HL-60 (cell line): ENCODE measurements around the gene IL17A.

Experiments used
- DNase-seq, 2 experiments: peaks; one replicate each; pipeline ENCODE4 v3.0.0-alpha.2; 2010 to 2020; ENCODE audit warnings: low read depth in 1 of 2, low spot score in 1 of 2
- H3K27ac ChIP-seq: fragments of 250-450 bp; sonication (Bioruptor Pico); replicated peaks from 2 replicates; pipeline ENCODE4 v1.5.1; 2020; ENCODE audit warnings: mild to moderate bottlenecking, moderate library complexity
- H3K27me3 ChIP-seq: fragments of 250-450 bp; sonication (Bioruptor Pico); 2 replicates; pipeline ENCODE4 v1.5.1; 2021; ENCODE audit warnings: mild to moderate bottlenecking, moderate library complexity; ENCODE audit not compliant: insufficient read depth, poor library complexity, severe bottlenecking
- H3K4me3 ChIP-seq: replicated peaks from 2 replicates; pipeline ENCODE4 v1.5.1; 2011; ENCODE audit warnings: mild to moderate bottlenecking, control low read depth, low read length; ENCODE audit not compliant: insufficient read depth
- GABPA ChIP-seq: IDR thresholded peaks from 2 replicates; pipeline ENCODE4 v1.6.1; 2012; ENCODE audit warnings: low read depth
- POLR2AphosphoS5 ChIP-seq: IDR thresholded peaks from 2 replicates; pipeline ENCODE4 v1.6.1; 2012; ENCODE audit warnings: low read depth
- SPI1 ChIP-seq: IDR thresholded peaks from 2 replicates; pipeline ENCODE4 v1.6.1; 2012; ENCODE audit warnings: low read depth, mild to moderate bottlenecking, borderline replicate concordance
- TF ChIP-seq, protein P1 (sequence below): IDR thresholded peaks from one replicate; pipeline ENCODE4 v1.5.1; 2011; ENCODE audit warnings: low read length, control low read depth, inconsistent platforms; ENCODE audit not compliant: insufficient read depth
- TF ChIP-seq, protein P2 (sequence below): IDR thresholded peaks from 2 replicates; pipeline ENCODE4 v1.6.1; 2012; ENCODE audit warnings: low read depth; ENCODE audit not compliant: insufficient replicate concordance

Gene IL17A

DNA sequence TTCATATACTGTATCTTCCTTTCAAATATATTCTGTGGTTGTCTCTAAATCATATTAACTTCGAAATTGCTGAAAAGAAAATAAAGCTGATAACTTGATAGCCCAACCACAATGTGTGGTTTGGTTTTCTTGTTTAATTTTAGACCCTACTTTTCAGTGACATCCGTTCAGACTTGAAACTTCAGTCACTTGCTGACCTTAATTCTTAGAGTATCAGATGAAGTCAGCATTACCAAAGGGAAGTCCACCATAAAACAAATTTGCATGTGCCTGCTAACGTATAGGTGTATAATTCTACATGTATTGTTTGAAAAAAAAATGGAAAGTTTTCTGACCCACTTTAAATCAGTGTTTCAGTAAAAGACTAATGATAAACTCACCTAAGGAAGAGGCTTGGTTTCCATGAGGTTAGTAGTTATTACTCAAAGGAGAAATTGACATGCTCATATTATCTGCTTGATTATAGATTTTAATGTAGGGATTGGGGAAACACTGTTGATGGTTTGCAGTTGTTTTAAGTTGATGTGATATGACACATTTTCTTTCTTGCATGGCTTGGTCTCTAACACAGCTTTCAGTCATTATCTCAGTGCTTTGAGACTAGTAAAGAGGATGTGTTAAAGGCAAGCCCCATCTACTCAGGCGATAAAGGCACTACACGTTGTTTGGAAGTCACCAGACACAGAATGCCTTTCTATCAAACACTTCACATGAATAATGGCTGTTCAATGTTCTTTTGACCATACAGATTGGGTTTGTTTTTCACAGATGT lies 5.2 kb upstream of the IL17A start:
- TF ChIP-seq, protein P1, sequence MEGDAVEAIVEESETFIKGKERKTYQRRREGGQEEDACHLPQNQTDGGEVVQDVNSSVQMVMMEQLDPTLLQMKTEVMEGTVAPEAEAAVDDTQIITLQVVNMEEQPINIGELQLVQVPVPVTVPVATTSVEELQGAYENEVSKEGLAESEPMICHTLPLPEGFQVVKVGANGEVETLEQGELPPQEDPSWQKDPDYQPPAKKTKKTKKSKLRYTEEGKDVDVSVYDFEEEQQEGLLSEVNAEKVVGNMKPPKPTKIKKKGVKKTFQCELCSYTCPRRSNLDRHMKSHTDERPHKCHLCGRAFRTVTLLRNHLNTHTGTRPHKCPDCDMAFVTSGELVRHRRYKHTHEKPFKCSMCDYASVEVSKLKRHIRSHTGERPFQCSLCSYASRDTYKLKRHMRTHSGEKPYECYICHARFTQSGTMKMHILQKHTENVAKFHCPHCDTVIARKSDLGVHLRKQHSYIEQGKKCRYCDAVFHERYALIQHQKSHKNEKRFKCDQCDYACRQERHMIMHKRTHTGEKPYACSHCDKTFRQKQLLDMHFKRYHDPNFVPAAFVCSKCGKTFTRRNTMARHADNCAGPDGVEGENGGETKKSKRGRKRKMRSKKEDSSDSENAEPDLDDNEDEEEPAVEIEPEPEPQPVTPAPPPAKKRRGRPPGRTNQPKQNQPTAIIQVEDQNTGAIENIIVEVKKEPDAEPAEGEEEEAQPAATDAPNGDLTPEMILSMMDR, result no peak
- no peak for TF ChIP-seq SPI1
- TF ChIP-seq, protein P2, sequence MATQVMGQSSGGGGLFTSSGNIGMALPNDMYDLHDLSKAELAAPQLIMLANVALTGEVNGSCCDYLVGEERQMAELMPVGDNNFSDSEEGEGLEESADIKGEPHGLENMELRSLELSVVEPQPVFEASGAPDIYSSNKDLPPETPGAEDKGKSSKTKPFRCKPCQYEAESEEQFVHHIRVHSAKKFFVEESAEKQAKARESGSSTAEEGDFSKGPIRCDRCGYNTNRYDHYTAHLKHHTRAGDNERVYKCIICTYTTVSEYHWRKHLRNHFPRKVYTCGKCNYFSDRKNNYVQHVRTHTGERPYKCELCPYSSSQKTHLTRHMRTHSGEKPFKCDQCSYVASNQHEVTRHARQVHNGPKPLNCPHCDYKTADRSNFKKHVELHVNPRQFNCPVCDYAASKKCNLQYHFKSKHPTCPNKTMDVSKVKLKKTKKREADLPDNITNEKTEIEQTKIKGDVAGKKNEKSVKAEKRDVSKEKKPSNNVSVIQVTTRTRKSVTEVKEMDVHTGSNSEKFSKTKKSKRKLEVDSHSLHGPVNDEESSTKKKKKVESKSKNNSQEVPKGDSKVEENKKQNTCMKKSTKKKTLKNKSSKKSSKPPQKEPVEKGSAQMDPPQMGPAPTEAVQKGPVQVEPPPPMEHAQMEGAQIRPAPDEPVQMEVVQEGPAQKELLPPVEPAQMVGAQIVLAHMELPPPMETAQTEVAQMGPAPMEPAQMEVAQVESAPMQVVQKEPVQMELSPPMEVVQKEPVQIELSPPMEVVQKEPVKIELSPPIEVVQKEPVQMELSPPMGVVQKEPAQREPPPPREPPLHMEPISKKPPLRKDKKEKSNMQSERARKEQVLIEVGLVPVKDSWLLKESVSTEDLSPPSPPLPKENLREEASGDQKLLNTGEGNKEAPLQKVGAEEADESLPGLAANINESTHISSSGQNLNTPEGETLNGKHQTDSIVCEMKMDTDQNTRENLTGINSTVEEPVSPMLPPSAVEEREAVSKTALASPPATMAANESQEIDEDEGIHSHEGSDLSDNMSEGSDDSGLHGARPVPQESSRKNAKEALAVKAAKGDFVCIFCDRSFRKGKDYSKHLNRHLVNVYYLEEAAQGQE, result no peak
- TF ChIP-seq GABPA, result no peak
- no peak for TF ChIP-seq POLR2AphosphoS5
- Histone ChIP-seq H3K27me3 (no peaks in the 10 kb centered on the region), H3K4me3 (no peak overlapping the region), H3K27ac (no peak overlapping the region)
- no peak for DNase-seq

DNA sequence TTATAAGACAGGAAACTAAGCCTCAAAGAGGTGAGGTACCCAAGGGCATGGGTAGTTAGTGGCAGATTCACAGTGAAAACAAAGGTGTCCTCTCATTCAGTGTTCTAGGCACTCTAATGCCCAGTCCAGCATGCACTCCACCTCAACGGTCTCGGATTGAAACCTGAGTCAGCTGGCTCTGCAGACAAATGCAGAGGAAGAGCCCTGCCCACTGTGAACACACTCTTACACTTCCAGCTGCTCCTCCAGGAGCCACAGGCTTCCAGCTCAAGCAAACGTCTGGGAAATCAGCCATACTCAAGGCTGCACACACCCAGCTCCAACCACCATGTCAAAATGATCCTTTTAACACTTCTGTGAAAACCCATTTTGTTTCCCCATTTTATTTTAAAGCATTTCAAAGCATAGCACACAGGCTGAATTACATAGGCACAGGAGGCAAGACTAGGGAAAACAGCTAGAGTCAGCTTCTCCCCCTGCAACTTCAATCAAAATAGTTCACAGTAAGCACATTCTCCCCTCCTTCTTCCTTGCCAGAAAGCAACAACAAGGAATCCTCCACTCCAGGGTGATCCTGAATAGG lies 3.0 kb upstream of the IL17A start:
- H3K27me3 ChIP-seq, result peaks cover 2% of the 10 kb centered on the region
- DNase-seq, result no peak
- TF ChIP-seq, protein P1, result no peak
- TF ChIP-seq, protein P2, result no peak
- TF ChIP-seq SPI1, result no peak
- no peak for TF ChIP-seq POLR2AphosphoS5
- TF ChIP-seq GABPA, result no peak
- no peak overlapping the region for H3K27ac ChIP-seq
- H3K4me3 ChIP-seq, result no peak overlapping the region

DNA sequence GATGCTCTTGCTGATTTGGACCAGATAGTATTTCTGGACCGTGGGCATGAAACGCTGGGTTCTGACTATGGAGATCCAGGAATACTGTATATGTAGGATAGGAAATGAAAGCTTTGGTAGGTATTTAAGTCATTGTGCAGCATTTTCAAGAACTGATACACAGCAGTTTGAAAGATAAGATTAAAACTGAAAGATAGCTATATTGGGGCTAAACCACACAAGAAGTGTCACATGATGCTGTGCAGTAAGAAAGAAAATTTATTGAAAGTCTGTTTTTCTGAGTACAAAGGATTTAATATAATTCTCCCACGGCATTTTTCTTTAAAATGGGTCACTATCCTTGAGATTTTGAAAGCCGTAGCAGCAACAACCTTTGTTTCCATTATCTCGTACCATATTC lies 305 bp downstream of the IL17A start:
- H3K27me3 ChIP-seq, result peaks cover 9% of the 10 kb centered on the region
- no peak overlapping the region for H3K4me3 ChIP-seq
- no peak for DNase-seq
- no peak for TF ChIP-seq SPI1
- TF ChIP-seq, protein P1, result no peak
- TF ChIP-seq POLR2AphosphoS5, result no peak
- TF ChIP-seq, protein P2, result no peak
- no peak for TF ChIP-seq GABPA
- H3K27ac ChIP-seq, result no peak overlapping the region
